Cardiac fibroblast (primary cell): ENCODE measurements around the gene GTF3C1.

Experiments
- DNase-seq, 2 donors: peaks; one replicate each; pipeline versions ENCODE4 v3.0.0 to v3.0.0-alpha.2; 2010; ENCODE audit warnings: low read depth in 2 of 2
- H3K4me3 ChIP-seq, 2 donors: replicated peaks in 1 of 2; 1 replicate in 1 of 2; 2 replicates in 1 of 2; pipeline ENCODE4 v1.5.1; 2011; ENCODE audit warnings: low read depth in 2 of 2, low read length in 2 of 2, mild to moderate bottlenecking in 2 of 2, moderate library complexity in 1 of 2
- CTCF ChIP-seq: IDR thresholded peaks from one replicate; pipeline ENCODE4 v1.5.1; 2011; ENCODE audit warnings: low read depth, mild to moderate bottlenecking, low read length, inconsistent platforms

GTF3C1 gene

GRCh38 chr16:27450196-27450549, 99.5 kb downstream of the GTF3C1 start:
- no peak for DNase-seq
- no peak overlapping the region for H3K4me3 ChIP-seq
- no peak for TF ChIP-seq CTCF

GRCh38 chr16:27449434-27450195, 100.1 kb downstream of the GTF3C1 start:
- TF ChIP-seq CTCF, result no peak
- no peak overlapping the region for H3K4me3 ChIP-seq
- no peak for DNase-seq

- DNase-seq, result no peak
- TF ChIP-seq CTCF, result no peak
These were observed 100.9 kb downstream of the GTF3C1 start for GRCh38 chr16:27448532-27449433.

GRCh38 chr16:27447301-27447700, 102.4 kb downstream of the GTF3C1 start:
- no peak for DNase-seq
- no peak overlapping the region for H3K4me3 ChIP-seq
- TF ChIP-seq CTCF, result no peak

More at GRCh38 chr16:27448532-27449433, 100.9 kb downstream of the GTF3C1 start:
- no peak overlapping the region for H3K4me3 ChIP-seq

GRCh38 chr16:27446721-27447120, 103.0 kb downstream of the GTF3C1 start:
- no peak for DNase-seq
- no peak for TF ChIP-seq CTCF
- H3K4me3 ChIP-seq, result no peak overlapping the region

- H3K4me3 ChIP-seq, result no peak overlapping the region
- no peak for DNase-seq
- peak; percentile 7 for TF ChIP-seq CTCF
These were observed 104.1 kb downstream of the GTF3C1 start for GRCh38 chr16:27445502-27446175.
